ENCODE measurements around the gene ILF3.
A peak's percentile ranks its signal among the peaks of the same experiment; 100 is the strongest.

Gene ILF3

DNA sequence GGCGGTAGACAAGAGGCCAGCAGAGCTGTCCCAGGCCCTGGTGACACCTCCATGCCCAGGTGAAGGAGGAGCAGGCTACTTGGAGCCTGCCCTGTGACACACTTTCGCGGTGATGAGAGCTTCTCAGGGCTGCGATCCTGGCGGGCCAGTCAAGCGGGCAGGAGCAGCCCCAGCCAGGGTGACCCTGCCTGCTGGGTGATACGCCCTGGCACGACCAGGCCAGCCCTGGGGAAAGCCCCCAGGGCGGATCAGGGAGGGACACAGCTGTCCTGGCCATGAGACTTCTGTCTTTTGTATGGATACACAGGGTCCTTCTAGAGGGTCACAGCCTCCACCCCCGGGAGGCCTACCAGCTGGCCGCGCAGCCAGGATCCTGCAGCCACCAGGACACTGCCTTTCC, 76.8 kb downstream of the ILF3 start:
- DNase-seq, result peak in 3 of 4 experiments; percentile 26 to 39 (median 35)

GRCh38 chr19:10735741-10736140, 81.6 kb downstream of the ILF3 start:
- DNase-seq, result no peak

DNA sequence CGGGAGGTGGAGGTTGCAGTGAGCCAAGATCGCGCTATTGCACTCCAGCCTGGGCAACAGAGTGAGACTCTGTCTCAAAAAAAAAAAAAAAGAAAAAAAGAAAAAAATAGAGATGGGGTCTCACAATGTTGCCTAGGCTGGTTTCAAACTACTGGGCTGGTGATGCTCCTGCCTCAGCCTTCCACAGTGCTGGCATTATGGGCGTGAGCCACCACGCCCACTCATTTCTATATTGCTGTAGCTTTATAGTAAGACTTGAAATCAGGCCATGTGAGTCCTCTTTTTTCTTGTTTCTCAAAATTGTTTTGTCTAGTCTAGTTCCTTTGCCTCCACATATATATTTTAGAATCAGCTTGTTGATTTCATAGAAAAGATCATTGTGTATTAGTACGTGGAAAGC, 82.0 kb downstream of the ILF3 start:
- peak in 2 of 4 experiments; percentile 32 to 39 for DNase-seq

- DNase-seq, result no peak
Measured at GRCh38 chr19:10736916-10737551, 82.9 kb downstream of the ILF3 start.

- DNase-seq, result peak in 1 of 4 experiments; percentile 27
Measured at GRCh38 chr19:10737722-10738121, 83.6 kb downstream of the ILF3 start.

GRCh38 chr19:10740798-10741197, 86.7 kb downstream of the ILF3 start:
- no peak for DNase-seq
